MM.1S (cell line): ENCODE measurements around the gene MPP3.

Experiments used
- CTCF ChIP-seq: fragments of 300-600 bp; sonication (generic); IDR thresholded peaks from 2 replicates; pipeline ENCODE4 v1.5.1; 2016; ENCODE audit warnings: antibody characterized with exemption, low read length, mixed read lengths
- EZH2 ChIP-seq: fragments of 300-600 bp; sonication (generic); optimal IDR thresholded peaks from 2 replicates; pipeline ENCODE3; 2017; ENCODE audit warnings: low read depth, mild to moderate bottlenecking, antibody characterized with exemption, low read length, mixed read lengths
- EZH2phosphoT487 ChIP-seq: fragments of 300-600 bp; sonication (generic); IDR thresholded peaks from 2 replicates; pipeline ENCODE4 v1.6.1; 2018; ENCODE audit warnings: antibody characterized with exemption, low read length

- TF ChIP-seq CTCF (no peak), EZH2 (no peak), EZH2phosphoT487 (no peak)
Measured at GRCh38 chr17:43830510-43831140, 2.3 kb downstream of the MPP3 start.
